ENCODE data around the gene SKI. TPM values are rescaled to one million over a fixed set of nuclear protein-coding genes. Genes with fewer than 3 reads are reported as not detected.
A peak's percentile ranks its signal among the peaks of the same experiment; 100 is the strongest.

SKI gene
- total and polyA plus RNA-seq, 9 of the 15 experiments (the other 6 are each of a cell fraction or from before 2014, with no cell fraction given) = 0.10 to 60.5 (median 4.6) TPM

GRCh38 chr1:2197707-2198165 is 30.4 kb upstream of the SKI start:
- Histone ChIP-seq H3K9me1 (ENCODE audit: control insufficient read depth, insufficient read depth, low read length) (no peaks in the 10 kb centered on the region), H3K4me2 (ENCODE audit: insufficient read depth, low read length) (peak overlapping the region; percentile 94), H2AFZ (ENCODE audit: low read depth, low read length) (peak overlapping the region; percentile 90), H3K27me3 (ENCODE audit: control insufficient read depth in 2 of 2, insufficient read depth in 2 of 2, low read length in 2 of 2) (no peaks in the 10 kb centered on the region), H3K27ac (ENCODE audit: extremely low read depth, low read depth, low read length) (peak overlapping the region; percentile 77), H4K20me1 (replicated peaks; ENCODE audit: control insufficient read depth, insufficient read depth, low read length) (no peaks in the 10 kb centered on the region), H3K4me3 (no peak overlapping the region), H3K9ac (ENCODE audit: insufficient read depth in 1 of 2, low read depth in 2 of 2, low read length in 2 of 2) (peak overlapping the region; percentile 78 to 91), H3K36me3 (ENCODE audit: control insufficient read depth, insufficient read depth, low read length) (peaks cover 5% of the 10 kb centered on the region; the same call in 1 of the 3 replicates), H3K9me3 (replicated peaks; ENCODE audit: control insufficient read depth, insufficient read depth, low read depth, low read length) (no peaks in the 10 kb centered on the region), H3K79me2 (ENCODE audit: control insufficient read depth, insufficient read depth, low read length) (peaks cover 40% of the 10 kb centered on the region), H3K4me1 (replicated peaks in 1 of 2; ENCODE audit: control insufficient read depth in 2 of 2, insufficient read depth in 2 of 2, low read length in 2 of 2) (peaks cover 31 to 75% of the 10 kb centered on the region in 2 experiments)
- BruUV-seq (replicated peaks) = no TSS peak
- DNase-seq (ENCODE audit: extremely low read depth in 1 of 4, low spot score in 3 of 4) = peak in 2 of 4 experiments; percentile 39 to 73
- intact Hi-C loops (cut with micrococcal nuclease) (loop anchor here (2.0 to 10.0 kb wide), 3 partner anchors 33 to 347 kb away; no protein-coding TSS in a partner anchor), in situ Hi-C loops (cut with MboI) (loop anchor here (5.0 to 25.0 kb wide), 3 partner anchors 35 to 340 kb away; partner anchors contain the start of genes HES5 and PANK4)
- 19% methylated on average over 10 of the region's 10 CpGs for WGBS (ENCODE audit: insufficient coverage, low coverage, missing lambda C conversion rate)
- no peak for ATAC-seq
- ChIA-PET POLR2A (interaction anchor here (0.7 to 0.8 kb wide), 2 partner anchors 345 to 394 kb away, joined by 3 to 4 read pairs; no protein-coding TSS in a partner anchor), CTCF (ENCODE audit: low intra/inter-chr PET ratio) (interaction anchor here (3.6 kb wide), 1 partner anchor 184 kb away, joined by 44 read pairs; no protein-coding TSS in a partner anchor)
- FAIRE-seq = peak; percentile 94
- TF ChIP-seq RCOR1 (IDR thresholded peaks at IDR 0.05; ENCODE audit: borderline replicate concordance in 1 of 2, low read depth in 2 of 2, low read length in 2 of 2) = 0 out of 4 replicates have a peak, but pooled peaks of 1 of the 2 experiments have one; percentile 34
- TF ChIP-seq NFIX (CRISPR knock-in tag; IDR thresholded peaks at IDR 0.05; ENCODE audit: low read depth) = no peak
- TF ChIP-seq LARP7 (IDR thresholded peaks at IDR 0.05) = no peak
- no peak for TF ChIP-seq HDAC6 (IDR thresholded peaks at IDR 0.05; ENCODE audit: low read depth, low read length)
- TF ChIP-seq ZNF395 (CRISPR knock-in tag; IDR thresholded peaks at IDR 0.05) = no peak
- TF ChIP-seq ATF1 (CRISPR knock-in tag; IDR thresholded peaks at IDR 0.05) = no peak
- TF ChIP-seq ATF1 (tag; IDR thresholded peaks at IDR 0.05) = peak; percentile 12; the same call in 1 of the 2 replicates
- TF ChIP-seq NEUROD1 (IDR thresholded peaks at IDR 0.05; ENCODE audit: borderline replicate concordance, low read depth, low read length, partially characterized antibody) = peak; percentile 15
- no peak for TF ChIP-seq FOSL1 (tag; conservative IDR thresholded peaks at IDR 0.05)
- no peak for TF ChIP-seq CEBPG (CRISPR knock-in tag; IDR thresholded peaks at IDR 0.05)
- no peak for TF ChIP-seq CEBPG (tag; conservative IDR thresholded peaks at IDR 0.05 in 1 of 2, IDR thresholded peaks at IDR 0.05 in 1 of 2)
- peak; percentile 16; the same call in 1 of the 2 replicates for TF ChIP-seq CBFA2T2 (conservative IDR thresholded peaks at IDR 0.05)
- TF ChIP-seq PPARD (CRISPR knock-in tag; IDR thresholded peaks at IDR 0.05) = no peak
- peak; percentile 58 for TF ChIP-seq ESRRA (IDR thresholded peaks at IDR 0.05; ENCODE audit: borderline replicate concordance, low read depth)
- TF ChIP-seq TEAD1 (CRISPR knock-in tag; IDR thresholded peaks at IDR 0.05) = no peak
- TF ChIP-seq SREBF1 (IDR thresholded peaks at IDR 0.05; ENCODE audit: borderline replicate concordance, low read depth, low read length) = no peak
- no peak for TF ChIP-seq ZNF551 (CRISPR knock-in tag; IDR thresholded peaks at IDR 0.05)
- TF ChIP-seq DPF2 (IDR thresholded peaks at IDR 0.05) = peak; percentile 45; the same call in 1 of the 2 replicates
- no peak for TF ChIP-seq PRPF4 (IDR thresholded peaks at IDR 0.05; ENCODE audit: insufficient read depth, low read depth, low read length, poor library complexity, severe bottlenecking)
- TF ChIP-seq SMAD4 (CRISPR knock-in tag; conservative IDR thresholded peaks at IDR 0.05) = peak; percentile 65
- TF ChIP-seq FOXM1 (IDR thresholded peaks at IDR 0.05; ENCODE audit: low read depth) = no peak
- TF ChIP-seq FOXM1 (CRISPR knock-in tag; IDR thresholded peaks at IDR 0.05; ENCODE audit: low read depth) = 0 out of 2 replicates have a peak, but pooled peaks have one; percentile 77
- peak; percentile 36; the same call in 1 of the 2 replicates for TF ChIP-seq PKNOX1 (IDR thresholded peaks at IDR 0.05)

Measured in K562 (cell line).